Stimulated activated CD4-positive, alpha-beta T cell treated with anti-CD3 and anti-CD28 coated beads, Interleukin-1b, Interleukin-23, amount 100 ng/mL, for 48 hours (primary cell): ENCODE measurements around the gene FMO5.
"Not testable (repeated sequence)": the region's sequence is repeated elsewhere in the genome, so short reads cannot be mapped to it uniquely, and the experiment has no call there.

Experiments
- DNase-seq: peaks from one replicate; pipeline ENCODE4 v3.0.0-alpha.2; 2020

Gene FMO5

GRCh38 chr1:147238925-147239820 lies 14.0 kb upstream of the FMO5 start:
- DNase-seq = no peak

DNA sequence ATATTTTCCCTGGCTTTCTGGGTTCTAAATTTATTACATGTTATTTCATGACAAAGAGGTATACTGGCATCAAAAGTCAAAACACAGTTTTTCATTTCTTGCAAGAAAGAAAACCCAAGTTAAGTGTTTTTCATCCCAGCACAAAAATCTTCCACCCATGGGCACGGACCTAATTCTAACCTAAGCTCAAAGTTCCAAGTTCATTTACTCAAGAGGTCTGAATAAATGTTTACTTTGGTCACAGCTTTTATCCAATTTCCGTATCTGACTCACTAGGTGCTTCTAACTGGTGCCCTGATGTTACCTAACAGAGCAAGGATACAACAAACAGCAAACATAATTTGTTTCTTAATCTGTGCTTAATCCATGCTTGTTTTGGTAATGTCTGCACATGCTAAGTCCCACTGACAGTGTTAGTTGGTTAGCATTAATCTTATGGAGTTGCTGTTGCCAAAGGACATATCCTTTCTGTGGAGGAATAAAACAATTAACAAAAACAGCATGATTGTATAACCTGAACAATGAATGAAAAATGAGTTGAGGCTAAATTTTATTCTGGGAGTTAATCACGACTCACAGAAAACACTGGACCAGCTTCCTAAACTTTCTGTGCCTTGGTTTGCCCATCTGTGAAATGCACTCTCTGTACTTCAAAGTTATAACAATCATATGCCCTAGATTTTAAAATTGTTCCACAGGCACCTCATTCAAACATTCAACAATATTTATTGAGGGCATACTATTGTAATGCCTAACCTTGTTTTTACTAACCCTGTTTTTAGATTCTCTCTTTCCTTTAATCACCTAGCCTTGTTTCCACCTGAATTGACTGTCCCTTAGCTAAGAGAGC lies 13.1 kb upstream of the FMO5 start:
- DNase-seq = no peak

GRCh38 chr1:147236959-147237791 lies 12.0 kb upstream of the FMO5 start:
- no peak for DNase-seq

DNA sequence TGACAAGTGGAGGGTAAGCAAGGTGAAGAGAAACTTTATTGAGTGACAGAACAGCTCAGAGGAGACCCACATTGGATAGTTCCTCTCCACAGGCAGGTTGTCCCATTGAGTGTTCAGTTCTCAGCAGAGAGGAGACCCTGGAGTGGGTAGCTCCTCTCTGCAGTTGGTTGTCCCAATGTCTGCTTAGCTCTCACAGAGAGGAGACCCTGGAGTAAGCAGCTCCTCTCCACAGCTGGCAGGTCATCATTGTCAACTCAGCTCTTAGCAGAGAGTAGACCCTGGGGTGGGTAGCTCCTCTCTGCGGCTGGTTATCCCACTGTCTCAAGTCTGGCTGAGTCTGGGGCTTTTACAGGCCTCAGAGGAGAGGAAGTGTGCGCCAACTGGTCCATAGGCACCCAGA lies 11.3 kb upstream of the FMO5 start:
- no peak for DNase-seq

DNA sequence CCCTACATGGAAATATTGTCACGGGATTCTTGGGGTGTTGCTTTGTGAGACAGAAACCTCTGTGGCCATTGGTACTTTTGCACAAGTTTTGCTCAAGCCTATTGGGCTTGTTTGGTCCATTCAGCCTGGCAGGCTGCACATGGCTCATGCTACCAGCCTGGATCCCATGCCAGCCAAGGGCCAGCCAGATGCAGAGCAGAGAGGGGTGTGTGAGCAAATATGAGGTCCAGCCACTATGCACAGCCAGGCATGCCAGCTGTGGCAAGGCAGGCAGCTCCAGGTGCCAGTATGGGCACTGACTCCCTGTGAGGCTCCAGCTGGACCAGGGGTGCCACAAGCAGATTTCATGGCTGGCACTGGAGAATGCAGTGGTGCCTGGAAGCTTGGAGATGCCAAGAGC lies 10.7 kb upstream of the FMO5 start:
- no peak for DNase-seq

GRCh38 chr1:147233903-147234302 lies 8.8 kb upstream of the FMO5 start:
- DNase-seq = not testable (repeated sequence)

DNA sequence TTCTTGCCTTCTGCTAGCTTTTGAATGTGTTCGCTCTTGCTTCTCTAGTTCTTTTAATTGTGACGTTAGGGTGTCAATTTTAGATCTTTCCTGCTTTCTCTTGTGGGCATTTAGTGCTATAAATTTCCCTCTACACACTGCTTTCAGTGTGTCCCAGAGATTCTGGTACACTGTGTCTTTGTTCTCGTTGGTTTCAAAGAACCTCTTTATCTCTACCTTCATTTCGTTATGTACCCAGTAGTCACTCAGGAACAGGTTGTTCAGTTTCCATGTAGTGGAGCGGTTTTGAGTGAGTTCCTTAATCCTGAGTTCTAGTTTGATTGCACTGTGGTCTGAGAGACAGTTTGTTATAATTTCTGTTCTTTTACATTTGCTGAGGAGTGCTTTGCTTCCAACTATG lies 5.9 kb upstream of the FMO5 start:
- not testable (repeated sequence) for DNase-seq

DNA sequence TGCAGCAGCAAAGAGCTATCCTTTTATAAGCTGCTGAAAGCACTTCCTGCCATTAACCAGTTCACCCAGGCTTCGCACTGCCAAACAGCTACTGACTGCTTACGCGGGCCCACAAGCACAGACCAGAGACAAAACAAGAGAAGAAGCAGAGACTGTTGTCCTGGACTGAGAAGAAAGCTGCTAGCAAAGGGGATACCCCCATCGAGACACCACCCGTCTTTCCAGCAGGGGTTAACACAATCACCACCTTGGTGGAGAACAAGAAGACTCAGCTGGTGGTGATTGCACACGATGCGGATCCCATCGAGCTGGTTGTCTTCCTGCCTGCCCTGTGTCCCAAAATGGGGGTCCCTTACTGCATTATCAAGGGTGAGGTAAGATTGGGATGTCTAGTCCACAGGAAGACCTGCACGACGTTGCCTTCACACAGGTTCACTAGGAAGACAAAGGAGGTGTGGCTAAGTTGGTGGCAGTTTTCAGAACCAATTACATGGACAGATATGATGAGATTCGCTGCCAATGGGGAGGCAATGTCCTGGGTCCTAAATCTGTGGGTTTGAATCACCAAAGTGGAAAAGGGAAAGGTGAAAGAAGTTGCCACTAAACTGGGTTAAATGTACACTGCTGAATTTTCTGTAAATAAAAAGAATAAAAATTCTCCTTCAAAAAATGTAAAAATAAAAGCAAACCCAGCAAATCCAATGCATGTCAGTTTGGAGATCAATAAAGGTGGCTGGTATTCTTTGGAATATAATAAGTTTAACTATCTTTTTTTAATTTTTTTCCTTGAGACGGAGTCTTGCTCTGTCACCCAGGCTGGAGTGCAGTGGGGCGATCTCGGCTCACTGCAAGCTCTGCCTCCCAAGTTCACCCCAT lies 1.2 kb downstream of the FMO5 start:
- no peak for DNase-seq

DNA sequence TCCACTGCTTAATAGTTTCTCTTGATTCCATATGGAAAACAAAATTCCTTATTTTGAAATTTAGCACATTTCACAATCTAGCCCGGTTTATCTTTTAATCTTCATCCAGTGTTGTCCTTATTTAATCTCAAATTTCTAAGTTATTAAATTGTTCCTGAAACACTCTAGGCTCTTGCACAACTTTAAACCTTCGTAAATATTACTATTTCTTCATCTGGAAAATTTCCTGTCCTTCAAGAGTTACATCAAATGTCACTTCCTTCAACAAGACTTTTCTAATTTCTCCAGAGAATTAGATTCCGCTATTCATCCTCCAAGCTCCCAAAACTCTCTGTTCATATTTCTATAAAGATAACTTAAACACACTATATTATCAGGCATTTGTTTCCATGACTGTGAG lies 6.5 kb downstream of the FMO5 start:
- DNase-seq = no peak

DNA sequence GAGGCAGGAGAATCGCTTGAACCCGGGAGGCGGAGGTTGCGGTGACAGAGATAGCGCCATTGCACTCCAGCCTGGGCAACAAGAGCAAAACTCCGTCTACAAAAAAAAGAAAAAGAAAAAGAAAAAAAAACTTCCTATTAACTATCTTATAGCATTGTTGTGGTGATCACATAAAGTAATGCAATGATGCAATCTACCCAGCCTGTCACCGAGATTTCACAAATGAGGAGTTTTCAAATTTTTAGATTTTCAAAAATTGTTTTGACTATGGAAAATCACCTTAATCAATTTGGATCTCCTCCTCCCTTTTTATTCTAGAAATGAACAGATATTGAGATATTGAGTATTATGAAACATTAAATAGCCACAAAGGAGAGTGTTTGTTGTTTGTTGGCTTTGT lies 8.0 kb downstream of the FMO5 start:
- no peak for DNase-seq

DNA sequence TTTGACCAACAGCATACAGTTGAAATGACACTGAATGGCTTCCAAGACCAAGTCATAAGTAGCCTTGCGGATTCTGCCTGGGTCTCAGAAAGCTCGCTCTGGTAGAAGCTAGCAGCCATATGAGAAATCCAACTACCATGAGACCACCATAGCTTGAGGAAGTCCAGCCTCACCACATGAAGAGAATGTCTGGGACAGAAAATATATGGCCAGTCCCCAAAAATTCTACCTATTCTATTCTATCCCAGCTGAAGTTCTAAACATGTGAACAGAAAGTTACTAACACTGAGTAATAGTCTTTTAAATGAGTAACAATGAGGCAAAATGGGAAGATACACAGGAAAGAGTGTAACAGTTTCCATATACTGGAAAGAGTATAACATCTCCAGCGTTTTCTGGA lies 9.0 kb downstream of the FMO5 start:
- DNase-seq = no peak

DNA sequence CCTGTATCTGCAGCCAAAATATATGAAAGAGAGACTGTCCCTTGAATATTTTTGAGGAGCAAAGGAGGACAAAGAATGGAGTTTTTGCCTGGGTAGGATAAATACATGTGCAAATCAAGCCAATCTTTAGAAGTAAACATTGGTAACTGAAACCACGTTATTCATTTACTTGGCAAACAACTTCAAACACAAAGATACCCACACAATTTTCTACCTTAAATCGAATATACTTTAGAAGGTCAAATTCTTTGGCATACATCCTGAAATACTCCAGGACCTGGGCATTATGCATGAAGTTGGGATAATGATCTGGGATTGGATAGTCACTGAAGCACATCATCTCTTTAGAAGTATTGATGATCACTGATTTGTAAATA lies 9.6 kb downstream of the FMO5 start:
- DNase-seq = no peak

DNA sequence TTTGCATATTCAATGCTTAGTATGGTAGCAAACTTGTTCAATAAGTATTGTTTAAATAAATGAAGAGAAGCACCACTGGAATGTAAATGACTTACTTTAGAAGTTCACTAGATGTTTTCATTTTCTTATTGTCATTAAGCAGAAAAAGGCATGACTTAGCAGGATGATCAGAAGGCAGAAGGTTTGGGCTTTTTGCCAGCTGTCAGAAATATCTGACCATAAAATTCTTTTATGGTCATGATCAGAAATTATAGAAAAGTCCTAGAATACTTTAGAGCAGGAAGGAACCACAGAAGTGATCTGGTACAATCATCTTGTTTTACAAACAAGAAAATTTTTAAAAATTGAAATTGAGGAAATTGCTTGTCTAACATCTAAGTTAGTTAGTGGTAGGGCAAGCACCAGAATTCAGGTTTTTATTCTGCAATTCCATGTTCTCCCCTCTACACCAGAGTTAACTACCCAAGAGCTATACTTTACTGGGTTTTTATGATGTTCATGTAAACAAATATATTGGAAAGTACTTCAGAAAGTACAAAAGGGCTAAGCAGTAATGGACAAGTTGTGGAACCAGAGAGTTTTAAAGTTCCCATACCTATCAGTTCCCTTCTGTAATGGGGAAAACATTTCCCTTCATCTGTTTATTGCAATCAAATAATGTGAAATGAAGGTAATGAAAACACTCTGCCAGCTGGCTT lies 10.1 kb downstream of the FMO5 start:
- DNase-seq = no peak

DNA sequence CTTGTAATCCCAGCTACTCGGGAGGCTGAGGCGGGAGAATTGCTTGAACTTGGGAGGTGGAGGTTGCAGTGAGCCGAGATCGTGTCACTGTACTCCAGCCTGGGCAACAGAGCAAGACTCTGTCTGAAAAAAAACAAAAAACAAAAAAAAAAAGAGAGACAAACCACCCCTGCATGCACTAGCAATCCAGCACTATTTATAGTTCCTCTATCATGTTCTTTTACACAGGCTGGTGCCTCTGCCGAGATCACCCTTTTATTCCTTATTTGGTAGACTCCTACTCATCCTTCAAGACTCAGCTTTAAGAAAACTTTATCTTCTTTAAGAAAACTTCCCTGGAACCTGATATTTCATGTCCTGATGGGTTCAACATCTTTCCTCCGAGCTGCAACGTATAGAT lies 10.8 kb downstream of the FMO5 start:
- no peak for DNase-seq

GRCh38 chr1:147213271-147213670 lies 11.9 kb downstream of the FMO5 start:
- no peak for DNase-seq

DNA sequence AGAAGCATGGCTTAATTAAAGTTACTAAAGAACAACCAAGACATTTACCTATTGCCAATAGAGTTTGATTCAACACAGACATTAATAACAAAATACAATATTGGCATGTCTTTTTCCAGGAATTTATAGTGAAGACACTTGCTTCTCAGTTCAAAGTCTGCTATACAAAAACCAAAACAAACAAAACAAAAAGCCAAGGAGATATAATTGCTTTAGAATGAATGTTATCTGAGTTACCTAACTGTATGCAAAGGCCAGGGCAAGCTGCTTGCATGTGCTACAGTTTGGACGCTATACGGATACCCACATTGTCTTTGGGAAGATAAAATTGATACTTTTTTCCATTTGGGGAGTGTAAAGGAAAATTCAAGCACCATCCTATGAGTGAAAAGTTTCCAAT lies 13.6 kb downstream of the FMO5 start:
- DNase-seq = no peak

- no peak for DNase-seq
Measured at GRCh38 chr1:147210987-147211386, 14.2 kb downstream of the FMO5 start.

- DNase-seq = no peak
Measured at GRCh38 chr1:147209825-147210821, 15.0 kb downstream of the FMO5 start.

DNA sequence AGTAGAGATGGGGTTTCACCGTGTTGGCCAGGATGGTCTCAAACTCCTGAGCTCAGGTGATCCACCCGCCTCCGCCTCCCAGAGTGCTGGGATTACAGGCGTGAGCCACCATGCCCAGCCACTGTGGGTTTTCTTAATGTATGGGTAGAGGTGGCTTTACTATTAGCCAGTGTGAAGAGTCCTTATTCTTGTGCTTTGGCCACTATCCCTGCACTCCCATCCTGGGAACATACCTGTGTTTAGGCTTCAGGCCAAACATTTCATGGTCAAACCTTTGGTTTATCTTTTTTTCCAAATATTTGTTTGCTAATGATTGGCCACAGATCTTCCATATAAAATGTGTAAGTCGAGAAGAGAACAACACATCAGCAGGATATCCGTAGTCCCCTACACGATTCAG lies 16.5 kb downstream of the FMO5 start:
- no peak for DNase-seq

DNA sequence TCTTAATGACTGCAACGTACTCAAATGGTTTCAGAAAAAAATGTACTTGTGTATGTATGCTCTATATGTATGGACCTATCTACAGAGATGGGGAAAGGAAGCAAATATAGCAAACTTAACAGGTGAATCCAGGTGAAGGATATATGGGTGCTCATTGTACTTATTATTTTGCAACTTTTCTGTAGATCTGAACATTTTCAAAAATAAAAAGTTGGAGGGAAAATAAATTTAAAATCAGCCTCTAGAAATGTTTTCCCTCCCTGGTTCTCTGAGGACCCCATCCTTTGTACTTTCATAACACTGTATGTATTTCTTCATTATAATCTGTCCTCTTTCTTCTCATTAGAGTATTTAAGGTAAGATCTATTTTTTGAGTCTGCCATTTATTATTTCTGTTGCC lies 17.9 kb downstream of the FMO5 start:
- DNase-seq = no peak
